Lower leg skin (tissue), 4 donors: ENCODE data around the gene ZC3H13. TPM values are rescaled to one million over a fixed set of nuclear protein-coding genes. Genes with fewer than 3 reads are reported as not detected.

ENCODE experiments used
- DNase-seq, 2 donors: peaks; one replicate each; pipeline ENCODE4 v3.0.0-alpha.2; 2019; ENCODE audit warnings: low spot score in 2 of 2
- H3K4me3 ChIP-seq: fragments of 200-600 bp; sonication (generic); 2 replicates; pipeline ENCODE4 v1.5.1; 2017; ENCODE audit warnings: mild to moderate bottlenecking, low read depth; ENCODE audit not compliant: poor library complexity, severe bottlenecking
- CTCF ChIP-seq, 3 donors: fragments of 450-650 bp; IDR thresholded peaks; one replicate each; pipeline ENCODE4 v1.5.1; 2016; ENCODE audit warnings: antibody characterized with exemption in 3 of 3, mild to moderate bottlenecking in 3 of 3, moderate library complexity in 2 of 3
- POLR2A ChIP-seq, 2 donors: fragments of 450-650 bp; IDR thresholded peaks; one replicate each; pipeline ENCODE4 v1.6.1; 2016 to 2017; ENCODE audit warnings: antibody characterized with exemption in 2 of 2, mild to moderate bottlenecking in 1 of 2, moderate library complexity in 1 of 2
- WGBS, 2 donors: methylation state at CpG; one replicate each; pipeline ENCODE4 v1.1.5; 2018; 5-methylcytosine and 5-hydroxymethylcytosine counted together
- intact Hi-C: fragments of 100-400 bp; cut with DNase I; formaldehyde crosslinking; loops from one replicate; pipeline ENCODE4 v1.15.0; 2023; ENCODE audit warnings: low total_unique reads
- total RNA-seq, 4 donors: library from RNA; depleted of rRNA; stranded (reverse); fragments of >200 nt; gene quantifications; one replicate each; pipeline ENCODE4 v1.1.0, GENCODE V29; 2016

The ZC3H13 gene
- total RNA-seq, 4 donors from 2014 or later = 21.1 to 42.5 (median 25.3) TPM

- WGBS, 2 donors = 88 to 90% methylated on average over 3 of the region's 3 CpGs
- DNase-seq = no peak
Measured at GRCh38 chr13:45925151-45925550, 127.4 kb downstream of the ZC3H13 start.

GRCh38 chr13:45921162-45921736 is 131.3 kb downstream of the ZC3H13 start:
- intact Hi-C loops = no loop called here
- 70 to 71% methylated on average over 1 of the region's 1 CpG for WGBS, 2 donors
- no peak for DNase-seq
- H3K4me3 ChIP-seq = no peak overlapping the region
- no peak for TF ChIP-seq POLR2A (IDR thresholded peaks at IDR 0.05)
- no peak for TF ChIP-seq CTCF (IDR thresholded peaks at IDR 0.05)

More at GRCh38 chr13:45925151-45925550, 127.4 kb downstream of the ZC3H13 start:
- intact Hi-C loops = no loop called here
- no peak for TF ChIP-seq POLR2A (IDR thresholded peaks at IDR 0.05)
- TF ChIP-seq CTCF (IDR thresholded peaks at IDR 0.05) = no peak
- no peak overlapping the region for H3K4me3 ChIP-seq

GRCh38 chr13:45918597-45918996 is 133.9 kb downstream of the ZC3H13 start:
- WGBS, 2 donors = 91 to 93% methylated on average over 3 of the region's 3 CpGs
- H3K4me3 ChIP-seq = no peak overlapping the region
- intact Hi-C loops = no loop called here
- no peak for DNase-seq
- TF ChIP-seq POLR2A (IDR thresholded peaks at IDR 0.05) (no peak), CTCF (IDR thresholded peaks at IDR 0.05) (no peak)

- TF ChIP-seq CTCF (IDR thresholded peaks at IDR 0.05) = no peak
- no peak for TF ChIP-seq POLR2A (IDR thresholded peaks at IDR 0.05)
- H3K4me3 ChIP-seq = no peak overlapping the region
- no peak for DNase-seq
- intact Hi-C loops = no loop called here
Measured at GRCh38 chr13:45917019-45917418, 135.5 kb downstream of the ZC3H13 start.

- no peak overlapping the region for H3K4me3 ChIP-seq
- no peak for DNase-seq
- intact Hi-C loops = no loop called here
- TF ChIP-seq POLR2A (IDR thresholded peaks at IDR 0.05) = no peak
- TF ChIP-seq CTCF (IDR thresholded peaks at IDR 0.05) = no peak
- WGBS, 2 donors = 79 to 84% methylated on average over 7 of the region's 7 CpGs
Measured at GRCh38 chr13:45915686-45916439, 136.7 kb downstream of the ZC3H13 start.
